Activated T-helper 2 cell treated with anti-CD3 and anti-CD28 coated beads, Interferon-gamma antibody, Interleukin-2, Interleukin-4, amounts not matched to agents 10 μg/mL and 5 μg/mL and 100 μg/mL, durations not matched to agents 14 hours and 24 hours and 36 hours (primary cell): ENCODE measurements around the gene GABRR3. TPM values are rescaled to one million over a fixed set of nuclear protein-coding genes. Genes with fewer than 3 reads are reported as not detected.
A peak's percentile ranks its signal among the peaks of the same experiment; 100 is the strongest.

Source experiments
- DNase-seq: peaks from one replicate; pipeline ENCODE4 v3.0.0; 2021; ENCODE audit warnings: low spot score
- H3K27ac Mint-ChIP-seq: one replicate; pipeline ENCODE4 v1.8.0; 2021; ENCODE audit warnings: mixed read lengths
- H3K27me3 Mint-ChIP-seq: one replicate; pipeline ENCODE4 v1.8.0; 2021; ENCODE audit warnings: low read depth, mixed read lengths
- H3K36me3 Mint-ChIP-seq: one replicate; pipeline ENCODE4 v1.8.0; 2021; ENCODE audit warnings: low read depth, mixed read lengths
- H3K4me1 Mint-ChIP-seq: one replicate; pipeline ENCODE4 v1.8.0; 2021; ENCODE audit warnings: low read depth, mixed read lengths
- H3K4me3 Mint-ChIP-seq: one replicate; pipeline ENCODE4 v1.8.0; 2021; ENCODE audit warnings: low read depth, mild to moderate bottlenecking, moderate library complexity, mixed read lengths
- H3K9me3 Mint-ChIP-seq: one replicate; pipeline ENCODE4 v1.8.0; 2021; ENCODE audit warnings: mixed read lengths
- intact Hi-C: fragments of 100-400 bp; cut with micrococcal nuclease; formaldehyde crosslinking; loops from one replicate; pipeline ENCODE4 v1.15.1; 2023
- total RNA-seq: library from RNA; stranded (reverse); gene quantifications from 2 replicates; pipeline ENCODE4 v1.2.3, GENCODE V29; 2022

GABRR3 gene
- total RNA-seq, 1 donor from 2014 or later, result not detected

DNA sequence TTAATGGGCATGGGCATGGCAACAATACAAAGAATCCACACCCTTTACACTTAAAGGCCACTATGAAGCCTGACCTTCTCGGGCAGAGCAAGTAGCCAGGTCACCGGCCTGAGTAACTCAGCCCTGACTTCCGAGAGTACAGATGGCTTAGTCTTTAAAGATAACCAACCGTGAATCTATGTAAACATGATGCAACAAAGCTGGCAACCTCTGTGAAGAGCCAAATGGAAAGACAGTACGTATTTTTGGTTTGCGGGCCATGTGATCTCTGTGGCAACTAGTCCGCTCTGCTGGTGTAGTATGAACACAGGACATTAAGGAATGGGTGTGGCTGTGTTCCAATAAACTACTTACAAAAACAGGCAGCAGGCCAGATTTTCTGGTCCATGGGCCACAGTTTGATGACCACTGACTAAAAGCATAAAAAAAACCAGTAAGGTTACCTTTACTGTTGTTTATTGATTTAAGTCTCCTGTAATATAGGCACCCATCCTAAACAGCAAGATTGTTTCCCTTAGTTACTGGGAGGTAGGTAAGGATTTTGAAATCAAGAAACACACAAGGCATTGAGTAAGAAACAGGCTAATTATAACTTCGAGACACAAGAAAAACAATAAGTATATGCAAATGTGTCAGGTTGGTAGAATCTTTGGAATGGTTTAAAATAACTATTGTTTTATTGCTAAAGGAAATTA lies 77.4 kb downstream of the GABRR3 start:
- Mint-ChIP-seq H3K27me3 (no peaks in the 10 kb centered on the region), H3K4me3 (no peak overlapping the region), H3K9me3 (no peaks in the 10 kb centered on the region), H3K4me1 (peaks cover 10% of the 10 kb centered on the region), H3K36me3 (peaks cover 75% of the 10 kb centered on the region), H3K27ac (no peak overlapping the region)
- DNase-seq, result no peak
- intact Hi-C loops, result no loop called here

DNA sequence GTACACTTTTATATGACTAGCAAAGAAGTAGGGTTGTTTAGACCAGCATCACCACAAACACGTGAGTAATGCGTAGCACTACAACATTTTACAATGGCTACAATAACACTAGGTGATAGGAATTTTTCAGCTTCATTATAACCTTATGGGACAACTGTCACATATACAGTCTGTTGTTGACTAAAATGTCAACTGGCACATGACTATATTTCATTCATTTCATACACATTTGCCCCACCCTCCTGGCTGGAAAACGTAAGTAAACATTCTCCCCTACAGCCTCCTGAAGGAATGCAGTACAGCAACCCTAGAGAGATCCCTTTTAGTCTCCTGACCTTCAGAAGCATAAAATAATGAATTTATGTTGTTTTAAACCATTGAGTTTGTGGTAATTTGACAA lies 79.1 kb downstream of the GABRR3 start:
- no peak overlapping the region for H3K27ac Mint-ChIP-seq
- no peaks in the 10 kb centered on the region for H3K27me3 Mint-ChIP-seq
- peaks cover 74% of the 10 kb centered on the region for H3K36me3 Mint-ChIP-seq
- H3K9me3 Mint-ChIP-seq, result no peaks in the 10 kb centered on the region
- H3K4me1 Mint-ChIP-seq, result peaks cover under 1% of the 10 kb centered on the region
- no peak for DNase-seq
- intact Hi-C loops, result no loop called here
- H3K4me3 Mint-ChIP-seq, result no peak overlapping the region

DNA sequence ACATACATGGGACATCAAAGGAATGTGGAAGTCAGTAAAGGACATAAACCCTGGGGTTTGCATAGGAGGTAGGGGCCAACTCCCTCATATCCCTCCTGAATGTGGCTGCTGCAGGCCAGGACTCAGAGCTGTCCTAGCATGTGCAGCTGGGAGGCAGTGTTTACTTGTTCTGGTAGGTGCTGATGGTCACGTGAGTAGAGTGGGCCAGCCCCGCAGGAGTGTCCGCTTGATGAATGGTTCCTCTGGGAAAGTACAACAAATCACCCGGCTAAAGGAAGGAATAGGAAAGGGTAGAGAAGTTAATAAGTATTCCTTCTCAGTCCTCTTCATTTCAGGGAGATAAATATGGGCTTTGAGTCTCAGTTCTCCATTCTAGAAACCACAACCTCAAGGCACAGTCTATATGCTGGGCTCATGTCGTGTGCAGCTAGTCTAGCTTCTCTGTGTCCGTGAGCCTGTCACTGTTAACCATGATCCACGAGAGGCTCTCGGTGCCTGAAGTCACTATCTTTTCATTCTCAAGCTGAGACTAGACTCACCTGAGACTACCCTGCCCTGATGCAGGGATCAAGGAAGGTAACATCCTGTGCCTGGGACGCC lies 80.8 kb downstream of the GABRR3 start:
- H3K27me3 Mint-ChIP-seq, result no peaks in the 10 kb centered on the region
- peaks cover 79% of the 10 kb centered on the region for H3K36me3 Mint-ChIP-seq
- no peak for DNase-seq
- H3K4me3 Mint-ChIP-seq, result no peak overlapping the region
- no peaks in the 10 kb centered on the region for H3K4me1 Mint-ChIP-seq
- H3K9me3 Mint-ChIP-seq, result no peaks in the 10 kb centered on the region
- intact Hi-C loops, result no loop called here
- no peak overlapping the region for H3K27ac Mint-ChIP-seq

DNA sequence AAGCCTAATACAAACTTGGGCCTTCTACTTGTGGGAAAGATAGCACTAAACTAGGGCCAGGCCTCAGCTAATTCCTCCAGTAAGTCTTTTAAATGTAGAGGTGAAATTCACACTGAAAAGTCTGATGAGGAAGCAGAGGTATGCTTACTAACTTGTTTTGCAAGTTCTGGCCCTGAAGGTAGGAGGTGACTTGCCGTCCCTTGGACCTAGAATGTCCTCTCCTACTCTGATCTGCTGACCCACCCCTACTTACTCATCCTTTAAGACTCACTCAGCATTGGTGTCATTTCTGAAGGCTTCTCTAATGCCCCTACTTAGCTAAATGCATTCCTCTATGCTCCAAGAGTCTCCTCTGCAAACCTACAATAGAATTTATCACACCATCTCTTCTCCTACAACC lies 82.2 kb downstream of the GABRR3 start:
- intact Hi-C loops, result no loop called here
- DNase-seq, result no peak
- Mint-ChIP-seq H3K27me3 (no peaks in the 10 kb centered on the region), H3K9me3 (no peaks in the 10 kb centered on the region), H3K27ac (no peak overlapping the region), H3K4me1 (no peaks in the 10 kb centered on the region), H3K4me3 (no peak overlapping the region), H3K36me3 (peaks cover 83% of the 10 kb centered on the region)

DNA sequence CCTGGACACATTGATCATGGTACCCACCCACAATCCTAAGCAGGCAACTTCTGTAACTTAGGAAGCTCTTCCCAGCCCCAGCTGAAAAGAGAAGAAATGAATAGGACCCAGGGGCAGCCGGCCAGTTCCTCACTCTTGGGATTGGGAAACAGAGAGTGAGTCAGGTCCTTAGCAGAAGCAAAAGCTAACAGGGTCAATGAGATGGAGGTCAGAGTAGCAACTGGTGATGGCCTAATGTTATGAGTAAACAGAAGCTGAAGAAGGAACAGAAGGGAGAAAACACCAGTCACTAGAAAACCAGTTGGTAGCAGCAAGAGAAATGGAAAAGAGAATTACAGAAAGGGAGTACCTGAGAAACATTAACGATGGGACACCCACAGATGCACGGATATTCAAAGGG lies 82.8 kb downstream of the GABRR3 start:
- intact Hi-C loops, result no loop called here
- H3K27ac Mint-ChIP-seq, result no peak overlapping the region
- H3K4me3 Mint-ChIP-seq, result no peak overlapping the region
- no peaks in the 10 kb centered on the region for H3K27me3 Mint-ChIP-seq
- no peaks in the 10 kb centered on the region for H3K9me3 Mint-ChIP-seq
- DNase-seq, result no peak
- peaks cover 82% of the 10 kb centered on the region for H3K36me3 Mint-ChIP-seq
- H3K4me1 Mint-ChIP-seq, result no peaks in the 10 kb centered on the region

DNA sequence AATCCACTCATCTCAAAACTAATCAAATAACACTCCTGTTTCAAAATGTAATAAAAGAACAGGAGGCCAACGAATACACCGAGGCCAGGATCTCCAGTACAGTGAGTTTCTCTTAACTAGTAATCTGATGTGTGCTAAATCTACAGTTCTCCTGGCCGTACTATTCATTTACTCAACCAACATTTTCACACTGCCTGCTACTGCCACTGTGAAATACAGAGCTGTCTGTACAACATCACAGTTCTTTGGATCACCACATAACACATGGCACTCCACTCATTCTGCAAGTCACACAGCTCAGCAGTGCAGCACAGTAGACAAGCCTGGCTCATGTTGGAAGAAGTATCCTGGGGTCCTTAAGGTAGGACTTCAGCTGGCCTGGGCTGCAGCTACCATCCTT lies 84.8 kb downstream of the GABRR3 start:
- no peak overlapping the region for H3K27ac Mint-ChIP-seq

DNA sequence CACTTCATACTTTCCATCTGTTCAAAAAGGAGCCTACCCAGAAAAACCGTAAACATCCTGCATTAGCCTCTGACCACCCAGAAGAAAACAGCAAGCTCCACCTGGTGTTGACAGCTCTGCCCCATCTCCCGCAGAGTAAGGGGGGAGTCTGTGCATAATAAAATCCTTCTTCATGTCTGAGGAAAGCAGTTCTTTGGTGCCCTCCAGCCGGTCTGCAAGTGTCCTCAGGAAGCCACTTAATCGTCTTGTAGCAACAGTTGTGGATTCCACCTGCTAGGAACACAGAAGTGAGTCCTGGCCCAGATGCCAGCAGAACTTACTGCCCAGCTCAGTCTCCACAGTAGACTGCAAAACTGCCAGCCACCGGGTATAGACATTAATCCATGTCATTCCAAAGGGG lies 85.4 kb downstream of the GABRR3 start:
- DNase-seq, result no peak
- no peak overlapping the region for H3K4me3 Mint-ChIP-seq
- H3K27me3 Mint-ChIP-seq, result no peaks in the 10 kb centered on the region
- H3K4me1 Mint-ChIP-seq, result no peaks in the 10 kb centered on the region
- peaks cover 83% of the 10 kb centered on the region for H3K36me3 Mint-ChIP-seq
- no peak overlapping the region for H3K27ac Mint-ChIP-seq
- intact Hi-C loops, result no loop called here
- no peaks in the 10 kb centered on the region for H3K9me3 Mint-ChIP-seq

More for the DNA sequence above, 84.8 kb downstream of the GABRR3 start:
- intact Hi-C loops, result no loop called here
- DNase-seq, result no peak
- no peaks in the 10 kb centered on the region for H3K9me3 Mint-ChIP-seq
- peaks cover 89% of the 10 kb centered on the region for H3K36me3 Mint-ChIP-seq
- no peak overlapping the region for H3K4me3 Mint-ChIP-seq
- H3K27me3 Mint-ChIP-seq, result no peaks in the 10 kb centered on the region
- no peaks in the 10 kb centered on the region for H3K4me1 Mint-ChIP-seq

DNA sequence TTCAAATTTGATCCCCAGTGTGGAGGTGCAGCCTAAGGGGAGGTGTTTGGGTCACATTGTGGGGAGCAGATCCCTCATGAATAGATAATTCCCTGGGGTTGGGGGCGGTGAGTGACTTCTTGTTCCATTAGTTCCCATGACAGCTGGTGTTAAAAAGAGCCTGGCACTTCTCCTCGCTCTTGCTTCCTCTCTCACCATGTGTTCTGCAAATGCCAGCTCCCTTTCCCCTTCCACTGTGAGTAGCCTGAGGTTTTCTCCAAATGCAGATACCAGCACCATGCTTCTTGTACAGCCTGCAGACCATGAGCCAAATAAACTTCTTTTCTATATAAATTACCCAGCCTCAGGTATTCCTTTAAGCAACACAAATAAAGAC lies 86.0 kb downstream of the GABRR3 start:
- peak overlapping the region; percentile 31 for H3K27ac Mint-ChIP-seq

DNA sequence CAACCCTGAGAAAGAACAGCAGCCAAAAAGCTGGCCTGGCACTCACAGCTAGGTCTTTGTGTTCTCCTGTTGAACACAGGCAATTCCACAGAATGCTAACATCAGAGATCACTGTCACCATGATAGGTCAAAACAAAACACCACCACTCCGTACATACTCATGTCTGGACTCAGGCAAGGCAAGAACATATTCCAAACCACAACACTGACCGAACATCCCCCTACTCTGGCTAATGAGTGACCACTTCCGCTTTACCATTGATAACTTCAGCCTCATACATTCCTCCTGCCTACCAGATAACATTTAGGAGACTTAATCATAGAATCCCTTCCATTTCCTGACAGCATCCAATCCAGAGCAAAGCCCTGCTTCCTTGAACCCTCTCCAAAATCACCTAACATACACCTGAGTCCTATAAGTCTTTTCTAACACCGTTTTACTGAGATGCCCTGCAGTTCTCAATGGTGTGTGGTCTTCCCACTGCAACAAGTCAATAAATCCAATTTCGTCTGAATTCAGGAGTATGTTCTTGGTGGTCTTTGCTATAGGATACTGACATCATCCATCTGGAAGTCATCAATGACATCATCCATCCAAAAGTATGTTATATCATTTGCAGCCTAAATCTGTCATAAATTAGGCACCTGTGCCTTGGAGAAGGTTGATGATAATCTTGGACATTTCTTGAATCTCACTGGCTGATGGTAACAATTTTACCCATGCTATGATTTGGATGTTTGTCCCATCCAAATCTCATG lies 86.6 kb downstream of the GABRR3 start:
- intact Hi-C loops, result no loop called here
- no peak for DNase-seq
- Mint-ChIP-seq H3K36me3 (peaks cover 84% of the 10 kb centered on the region), H3K4me1 (no peaks in the 10 kb centered on the region), H3K27ac (no peak overlapping the region), H3K4me3 (no peak overlapping the region), H3K9me3 (no peaks in the 10 kb centered on the region), H3K27me3 (no peaks in the 10 kb centered on the region)

More for the DNA sequence above, 86.0 kb downstream of the GABRR3 start:
- H3K9me3 Mint-ChIP-seq, result no peaks in the 10 kb centered on the region
- H3K36me3 Mint-ChIP-seq, result peaks cover 83% of the 10 kb centered on the region
- DNase-seq, result no peak
- no peak overlapping the region for H3K4me3 Mint-ChIP-seq
- H3K27me3 Mint-ChIP-seq, result no peaks in the 10 kb centered on the region
- H3K4me1 Mint-ChIP-seq, result no peaks in the 10 kb centered on the region
- intact Hi-C loops, result no loop called here

DNA sequence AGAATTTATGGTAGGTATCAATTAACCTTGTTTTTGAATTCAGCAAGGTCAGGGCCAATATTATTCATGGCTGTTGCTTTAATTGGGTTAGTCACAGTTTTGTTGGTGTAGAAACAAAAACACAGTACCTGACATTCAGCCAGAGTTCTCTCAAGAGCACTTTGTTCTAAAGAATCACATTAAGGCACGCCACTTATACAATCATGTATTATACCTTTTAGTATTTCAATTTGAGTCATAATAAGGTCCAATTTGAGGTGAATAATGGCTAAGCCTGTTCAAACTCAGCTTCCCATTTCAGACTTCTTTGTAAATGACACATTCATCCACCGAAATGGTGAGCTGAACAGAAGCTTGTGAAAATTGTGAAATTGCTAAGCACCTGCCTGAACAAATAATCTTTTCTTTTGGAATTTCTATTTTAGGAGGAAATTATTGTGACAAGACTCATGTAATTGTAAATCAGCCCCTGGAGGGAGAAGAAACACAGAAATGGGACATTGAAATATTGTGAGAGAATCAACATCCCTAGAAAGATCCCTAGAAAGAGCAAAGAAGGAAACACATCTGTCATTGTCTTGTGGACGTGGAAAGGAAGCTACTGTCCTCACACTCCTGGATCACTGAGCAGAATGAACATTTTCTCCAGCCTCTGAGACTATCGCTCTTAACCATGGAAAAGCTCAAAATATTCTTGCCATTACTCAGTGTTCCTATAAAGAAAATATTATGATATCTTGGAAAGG lies 92.1 kb downstream of the GABRR3 start:
- intact Hi-C loops, result loop anchor here (1.0 kb wide), 1 partner anchor 150 kb away; no protein-coding TSS in a partner anchor
- Mint-ChIP-seq H3K36me3 (peaks cover 58% of the 10 kb centered on the region), H3K27me3 (no peaks in the 10 kb centered on the region), H3K27ac (peak overlapping the region; percentile 43), H3K4me3 (no peak overlapping the region), H3K4me1 (peaks cover 6% of the 10 kb centered on the region), H3K9me3 (no peaks in the 10 kb centered on the region)
- DNase-seq, result no peak

DNA sequence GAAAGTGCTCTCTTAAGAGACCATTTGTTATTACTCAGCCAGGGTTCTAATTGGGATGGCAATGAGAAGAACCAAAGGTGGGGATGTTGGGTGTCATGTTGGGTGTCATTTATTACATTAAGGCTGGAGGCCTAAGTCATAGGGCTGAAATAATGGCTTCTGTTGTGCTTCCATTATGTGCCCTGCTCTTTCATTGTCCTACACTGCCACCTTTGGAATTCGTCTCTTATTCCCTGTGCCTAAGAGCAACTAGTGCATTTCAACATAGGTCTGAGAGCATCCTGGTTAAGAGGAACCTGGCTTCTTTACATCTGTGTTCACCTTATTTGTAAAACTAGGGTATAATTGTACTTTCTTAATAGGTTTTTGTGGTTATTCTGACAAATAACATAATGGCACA lies 95.1 kb downstream of the GABRR3 start:
- intact Hi-C loops, result loop anchor here (2.0 kb wide), 1 partner anchor 13 kb away; no protein-coding TSS in a partner anchor
- Mint-ChIP-seq H3K9me3 (no peaks in the 10 kb centered on the region), H3K4me1 (peaks cover 15% of the 10 kb centered on the region), H3K4me3 (no peak overlapping the region), H3K27me3 (no peaks in the 10 kb centered on the region), H3K36me3 (peaks cover 60% of the 10 kb centered on the region), H3K27ac (no peak overlapping the region)
- DNase-seq, result no peak

DNA sequence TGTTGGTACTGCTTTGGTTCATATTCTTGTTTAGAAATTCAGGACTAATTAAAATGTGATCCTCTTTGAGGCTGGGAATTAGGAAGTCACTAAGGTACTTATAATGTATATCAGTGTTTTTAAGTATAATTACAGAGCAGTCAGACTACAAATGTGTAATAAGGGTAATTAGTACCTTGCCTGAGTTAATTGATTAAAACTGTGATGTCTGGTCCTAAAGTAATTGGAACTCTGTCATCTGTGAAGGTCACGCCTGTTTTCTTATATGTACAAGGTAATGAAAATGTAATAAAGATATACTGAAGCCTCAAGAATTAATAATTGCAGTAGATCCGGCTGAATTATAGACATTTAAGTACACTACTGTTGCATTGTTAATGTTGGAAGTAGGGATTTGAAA lies 95.7 kb downstream of the GABRR3 start:
- Mint-ChIP-seq H3K36me3 (peaks cover 59% of the 10 kb centered on the region), H3K4me3 (no peak overlapping the region), H3K9me3 (no peaks in the 10 kb centered on the region), H3K27ac (no peak overlapping the region), H3K27me3 (no peaks in the 10 kb centered on the region), H3K4me1 (peaks cover 15% of the 10 kb centered on the region)
- DNase-seq, result no peak
- intact Hi-C loops, result no loop called here
